K562 treated with DMSO at 1 percent for 24 hours (cell line): ENCODE measurements around the gene PTPRO. TPM values are rescaled to one million over a fixed set of nuclear protein-coding genes. Genes with fewer than 3 reads are reported as not detected.

ENCODE experiments used
- total RNA-seq: library from RNA; unstranded; fragments of 300-600 nt; gene quantifications from 2 replicates; pipeline ENCODE4 v1.2.3, GENCODE V29; 2022; ENCODE audit warnings: low read depth; ENCODE audit not compliant: insufficient read depth

PTPRO gene
- total RNA-seq: not detected in 2 replicates

DNA sequence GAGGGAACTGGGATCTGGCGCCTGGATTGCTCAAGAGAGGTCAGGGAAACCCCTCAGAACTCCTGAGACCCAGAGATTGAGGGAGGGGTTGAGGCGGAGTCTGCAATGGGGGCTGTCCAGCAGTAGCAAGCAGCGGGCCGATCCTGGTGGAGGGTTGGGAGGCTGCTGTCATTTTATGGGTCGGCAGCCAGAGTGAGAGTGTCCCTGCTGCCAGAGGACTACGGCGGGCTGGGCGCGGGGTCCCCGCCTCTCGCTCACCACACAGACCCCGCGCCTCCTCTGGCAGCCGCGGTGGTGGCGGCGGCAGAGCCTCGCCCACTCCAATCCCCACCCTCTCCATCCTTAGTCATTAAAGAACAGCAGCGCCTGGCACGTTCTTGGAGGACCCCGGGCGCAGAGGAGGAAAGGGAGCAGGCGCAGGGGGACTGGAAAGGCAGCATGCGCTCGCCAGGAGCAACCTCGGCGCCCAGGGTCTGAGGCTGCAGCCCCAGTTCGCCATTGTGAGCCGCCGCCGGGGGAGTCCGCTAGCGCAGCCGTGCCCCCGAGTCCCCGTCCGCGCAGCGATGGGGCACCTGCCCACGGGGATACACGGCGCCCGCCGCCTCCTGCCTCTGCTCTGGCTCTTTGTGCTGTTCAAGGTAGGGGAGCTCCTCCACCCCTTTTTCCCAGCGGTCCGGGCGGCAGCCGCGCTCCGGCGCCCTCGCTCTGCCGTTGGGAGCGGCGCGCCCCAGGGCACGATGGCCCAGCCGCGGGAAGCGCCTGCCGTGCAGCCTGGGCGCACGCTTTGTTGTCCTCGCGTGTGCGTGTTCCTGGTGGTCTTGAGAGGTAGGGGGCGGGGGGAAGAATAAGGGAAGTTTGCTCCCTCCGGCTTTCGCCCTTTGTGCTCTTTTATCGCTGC is at the start of gene PTPRO:
Gene PTPRO, plus strand, starts transcription at position 345 of the 898 bp plus-strand sequence.

Other genes starting within 250 kb of the PTPRO start
- 10.6 and 10.9 TPM in 2 replicates for gene RERG, start 101.1 kb upstream of the PTPRO start, total RNA-seq